NCI-H748 (cell line): ENCODE results near the gene ST6GALNAC6.

Experiments used
- DNase-seq: peaks from one replicate; lab custom pipeline; 2025; ENCODE audit not compliant: unreplicated experiment; lab: John Stamatoyannopoulos, UW

Gene ST6GALNAC6

DNA sequence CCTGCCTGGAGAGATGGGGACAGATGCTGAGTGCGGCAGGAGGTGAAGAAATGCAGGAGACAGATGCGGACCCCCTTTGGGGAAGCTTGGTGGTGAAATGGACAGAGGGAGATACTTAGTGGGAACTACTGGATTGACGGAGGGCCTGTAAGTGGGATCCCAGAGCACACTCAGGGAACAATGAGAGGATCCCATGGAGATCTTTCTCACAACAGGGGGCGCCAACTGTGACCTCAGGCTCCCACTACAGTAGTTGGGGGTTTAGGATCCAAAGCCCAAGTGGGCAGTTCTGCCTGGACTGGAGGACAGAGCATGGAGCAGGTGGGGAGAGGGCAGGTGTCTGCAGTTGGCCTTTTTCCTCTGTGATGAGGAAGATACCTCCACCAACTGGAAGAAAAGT is 34.8 kb upstream of the ST6GALNAC6 start:
- DNase-seq: no peak

DNA sequence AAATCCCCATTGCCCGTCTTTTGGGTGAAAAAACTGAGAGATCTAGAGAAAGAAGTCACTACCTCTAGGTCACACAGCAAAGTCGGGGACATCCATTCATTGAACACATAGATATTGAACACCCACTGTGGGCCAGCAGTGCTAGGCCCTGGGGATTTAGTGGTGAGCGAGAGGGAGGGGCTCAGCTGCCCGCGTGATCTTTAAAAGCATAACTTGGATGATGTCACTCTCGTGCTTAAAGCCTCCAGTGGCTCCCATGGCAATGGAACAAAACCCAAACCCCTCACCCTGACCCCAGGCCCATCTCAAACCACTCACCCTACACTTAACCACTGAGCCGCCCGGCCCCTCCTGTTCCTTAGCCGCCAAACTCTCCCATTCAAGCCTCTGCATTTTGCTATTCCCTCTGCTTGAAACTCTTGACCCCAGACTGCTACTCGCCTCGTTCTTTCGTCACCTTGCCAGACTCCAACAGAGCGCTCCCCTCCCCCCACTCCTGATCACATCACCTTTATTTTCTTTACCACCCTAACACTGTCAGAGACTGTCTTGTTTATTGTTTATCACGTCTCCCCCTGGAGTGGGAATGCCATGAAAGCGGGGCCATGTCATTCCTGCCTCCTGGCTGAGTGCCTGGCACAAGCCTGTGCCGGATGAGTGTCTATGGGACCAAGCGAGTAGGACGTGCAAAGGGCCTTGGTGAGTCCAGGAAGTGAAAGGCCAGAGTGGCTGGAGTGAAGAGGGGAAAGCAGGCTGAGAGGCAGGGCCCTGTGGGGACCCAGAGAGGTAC is 31.9 kb upstream of the ST6GALNAC6 start:
- DNase-seq: peak; percentile 67

DNA sequence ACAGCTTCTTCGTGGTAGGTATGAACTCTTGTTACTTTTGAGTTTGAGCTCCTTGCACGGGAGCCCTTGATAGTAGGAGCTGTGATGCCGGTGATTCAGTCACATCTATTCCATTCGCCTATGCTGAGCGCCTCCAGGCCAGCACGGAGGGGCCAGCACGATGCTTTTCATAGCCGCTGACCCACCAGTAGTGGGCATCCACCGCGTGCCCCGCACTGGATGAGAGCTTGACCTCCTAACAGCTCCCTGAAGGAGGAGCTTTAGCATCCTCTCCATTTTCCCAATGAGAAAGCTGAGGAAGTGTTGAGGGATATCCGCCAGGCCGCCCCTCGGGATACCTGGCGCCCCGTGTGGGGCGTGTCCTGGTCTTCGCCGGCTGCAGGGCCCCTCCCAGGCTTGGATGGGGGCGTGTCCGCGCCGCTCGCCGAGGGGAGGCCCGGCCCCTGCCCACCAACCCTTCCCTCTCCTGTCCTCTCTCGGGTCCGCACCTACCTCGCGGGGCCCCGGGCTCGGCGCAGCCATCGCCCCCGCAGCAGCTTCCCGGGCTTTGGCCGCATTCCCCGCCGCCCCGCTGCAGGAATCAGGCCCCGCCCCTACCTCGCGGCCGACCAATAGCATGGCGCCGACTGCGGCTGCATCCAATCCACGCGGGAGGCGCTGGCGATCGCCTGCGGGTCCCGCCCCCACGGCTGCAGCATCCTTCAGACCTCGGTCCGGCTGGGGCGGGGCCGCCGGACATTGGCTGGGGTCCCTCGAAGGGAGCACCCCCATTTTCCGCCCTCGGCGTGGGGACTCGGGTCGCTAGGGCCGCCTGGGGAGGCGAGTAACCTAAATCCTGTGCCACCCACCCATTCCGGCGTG is 31.1 kb upstream of the ST6GALNAC6 start, which contains the start of gene PIP5KL1:
TSS of gene PIP5KL1 (minus strand) at position 547 of the 861 bp plus-strand sequence. CDS start at position 522, 25 bp downstream.
- peak; percentile 92 for DNase-seq

GRCh38 chr9:127929625-127929979 is 30.2 kb upstream of the ST6GALNAC6 start:
- no peak for DNase-seq

- no peak for DNase-seq
Observed at GRCh38 chr9:127928676-127929624, 29.5 kb upstream of the ST6GALNAC6 start.

DNA sequence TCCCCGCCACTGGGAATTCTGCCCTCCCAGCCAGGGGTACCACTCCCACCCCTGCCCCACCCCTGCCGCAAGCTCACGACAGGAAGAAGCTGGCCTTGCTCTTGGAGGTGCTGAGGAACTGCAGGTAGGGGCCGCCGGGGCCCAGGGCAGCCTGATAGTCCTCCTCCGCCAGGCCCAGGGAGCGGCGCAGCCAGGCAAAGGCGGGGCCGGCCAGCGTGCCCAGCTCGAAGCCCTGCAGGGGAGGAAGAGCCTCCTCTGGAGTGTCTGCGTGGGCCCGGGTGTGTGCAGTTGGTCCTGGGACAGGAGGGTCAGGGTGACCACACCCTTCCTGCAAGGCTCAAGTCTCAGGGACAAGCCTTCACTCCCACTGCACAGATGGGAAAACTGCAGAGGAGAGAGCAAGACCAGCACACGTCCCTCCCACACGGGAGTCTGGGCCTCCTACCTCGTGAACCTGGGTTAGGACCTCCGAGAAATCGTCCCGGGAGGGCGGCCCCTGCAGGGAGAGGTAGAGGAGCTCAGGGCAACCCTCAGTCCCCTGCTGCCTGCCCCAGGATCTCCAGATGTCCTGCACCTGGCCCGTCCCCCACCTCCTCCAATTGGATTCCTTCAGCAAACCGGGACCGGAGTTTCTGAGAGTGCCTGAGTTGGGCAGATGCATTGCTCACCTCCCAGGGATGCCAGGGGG is 28.7 kb upstream of the ST6GALNAC6 start:
- DNase-seq: peak; percentile 75

DNA sequence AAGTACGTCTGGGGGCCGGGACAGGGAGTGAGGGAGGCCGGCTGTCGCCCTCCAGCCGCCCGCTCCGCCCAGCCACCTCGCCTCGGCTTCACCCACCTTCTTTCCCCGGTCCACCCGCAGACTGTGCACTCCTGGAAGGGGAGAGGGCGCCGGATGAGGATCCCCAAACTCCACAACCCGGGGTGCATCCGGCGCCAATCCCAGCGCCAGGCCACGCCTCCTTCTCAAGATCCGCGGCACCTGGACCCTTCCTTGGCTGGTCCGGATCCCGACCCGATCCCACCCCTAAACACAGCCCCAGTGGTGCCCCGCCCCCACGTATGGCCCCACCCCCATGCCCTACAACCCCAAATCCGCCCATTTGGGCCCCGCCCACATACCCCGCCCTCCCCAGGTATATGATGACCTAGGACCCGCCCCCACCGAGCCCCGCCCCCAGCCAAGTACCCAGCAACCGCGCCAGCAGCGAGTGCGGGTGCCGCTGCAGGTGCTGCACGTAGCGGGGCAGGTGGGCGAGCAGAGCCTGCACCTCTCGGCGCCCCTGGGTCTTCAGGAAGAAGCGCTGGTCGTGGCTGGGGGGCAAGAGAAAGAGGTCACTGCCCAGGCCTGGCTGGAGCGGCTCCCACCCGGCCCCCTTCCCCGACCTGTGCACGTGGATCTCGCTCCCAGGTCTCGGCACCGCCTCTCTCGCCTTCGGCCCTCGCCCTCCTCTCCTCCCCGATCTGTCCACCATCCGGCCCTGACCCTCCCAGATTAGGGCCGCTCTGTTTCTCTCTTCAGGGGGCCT is 28.0 kb upstream of the ST6GALNAC6 start:
- DNase-seq: peak; percentile 88

GRCh38 chr9:127926906-127927200 is 27.4 kb upstream of the ST6GALNAC6 start:
- DNase-seq: peak; percentile 67

DNA sequence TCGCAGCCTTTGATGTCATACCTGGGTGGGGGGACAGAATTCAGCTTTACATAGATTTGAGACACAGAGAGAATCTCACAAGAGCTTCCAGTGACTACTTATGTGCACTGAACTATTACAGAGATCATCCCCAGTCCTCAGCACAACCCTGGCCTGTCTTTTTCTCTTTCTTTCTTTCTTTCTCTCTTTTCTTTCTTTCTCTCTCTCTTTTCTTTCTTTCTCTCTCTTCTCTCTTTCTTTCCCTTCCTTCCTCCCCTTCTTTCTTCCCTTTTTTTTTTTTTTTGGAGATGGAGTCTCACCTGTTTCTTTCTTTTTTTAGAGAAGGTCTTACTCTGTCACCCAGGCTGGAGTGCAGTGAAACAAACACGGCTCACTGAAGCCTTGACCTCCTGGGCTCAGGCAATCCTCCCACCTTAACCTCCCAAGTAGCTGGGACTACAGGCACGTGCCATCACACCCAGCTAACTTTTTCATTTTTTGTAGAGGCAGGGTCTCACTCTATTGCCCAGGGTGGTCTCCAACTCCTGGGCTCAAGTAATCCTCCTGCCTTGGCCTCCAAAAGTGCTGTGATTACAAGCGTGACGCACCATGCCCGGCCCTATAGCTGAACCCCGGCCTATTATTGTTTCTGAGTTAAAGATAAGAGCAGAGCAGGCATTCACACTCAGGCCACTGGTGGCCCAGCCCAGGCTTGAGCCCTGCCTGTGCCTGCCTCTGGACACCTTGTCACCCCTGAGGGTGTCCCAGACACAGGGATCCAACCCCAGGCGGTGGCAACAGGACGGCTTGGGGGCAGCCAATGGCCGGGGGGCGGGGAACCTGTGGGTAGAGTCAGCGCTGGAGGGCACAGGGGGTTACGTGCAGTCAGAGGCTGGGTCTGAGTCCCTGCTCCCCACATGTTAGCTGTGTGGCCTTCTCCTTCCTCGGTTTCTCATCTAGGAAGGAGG is 26.8 kb upstream of the ST6GALNAC6 start:
- no peak for DNase-seq

GRCh38 chr9:127924736-127925444 is 25.5 kb upstream of the ST6GALNAC6 start:
- no peak for DNase-seq

DNA sequence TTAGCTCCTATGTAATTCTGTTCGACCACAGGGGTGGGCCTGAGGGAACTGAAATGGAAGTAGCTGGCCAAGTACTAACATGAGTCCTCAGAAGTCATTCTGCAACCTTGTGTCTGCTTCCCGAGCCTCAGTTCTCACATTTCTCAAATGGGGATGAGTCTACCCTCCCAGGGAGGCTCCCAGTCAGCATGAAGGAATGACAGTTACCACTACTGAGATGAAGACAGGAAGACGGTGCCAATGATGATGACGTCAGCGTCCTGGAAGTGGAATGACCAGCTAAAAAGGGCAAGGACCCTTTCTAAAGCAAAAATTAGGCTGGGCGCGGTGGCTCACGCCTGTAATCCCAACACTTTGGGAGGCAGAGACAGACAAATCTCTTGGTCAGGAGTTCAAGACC is 24.4 kb upstream of the ST6GALNAC6 start:
- no peak for DNase-seq

GRCh38 chr9:127923046-127923445 is 23.6 kb upstream of the ST6GALNAC6 start:
- DNase-seq: no peak

- peak; percentile 48 for DNase-seq
Observed at GRCh38 chr9:127921557-127922120, 22.2 kb upstream of the ST6GALNAC6 start.

DNA sequence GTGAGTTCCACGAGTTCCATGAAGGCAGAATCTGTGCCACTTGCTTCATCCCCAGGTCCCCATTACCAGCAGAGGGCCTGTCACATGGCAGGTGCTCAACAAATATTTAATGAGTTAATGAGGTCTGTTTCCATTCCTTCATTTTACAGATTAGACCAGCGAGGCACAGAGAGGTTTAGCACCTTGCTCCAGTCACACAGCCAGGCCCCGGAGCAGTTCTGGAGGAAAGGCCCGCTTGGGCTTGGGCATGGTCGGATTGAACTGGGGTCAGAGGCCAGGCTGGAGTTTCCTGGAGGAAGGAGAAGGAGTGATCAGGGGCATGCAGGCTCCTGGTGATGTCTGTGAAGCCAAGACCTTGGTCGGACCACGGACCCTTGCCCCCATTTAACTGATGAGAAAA is 21.4 kb upstream of the ST6GALNAC6 start:
- DNase-seq: no peak

GRCh38 chr9:127919253-127919815 is 19.9 kb upstream of the ST6GALNAC6 start:
- DNase-seq: no peak

DNA sequence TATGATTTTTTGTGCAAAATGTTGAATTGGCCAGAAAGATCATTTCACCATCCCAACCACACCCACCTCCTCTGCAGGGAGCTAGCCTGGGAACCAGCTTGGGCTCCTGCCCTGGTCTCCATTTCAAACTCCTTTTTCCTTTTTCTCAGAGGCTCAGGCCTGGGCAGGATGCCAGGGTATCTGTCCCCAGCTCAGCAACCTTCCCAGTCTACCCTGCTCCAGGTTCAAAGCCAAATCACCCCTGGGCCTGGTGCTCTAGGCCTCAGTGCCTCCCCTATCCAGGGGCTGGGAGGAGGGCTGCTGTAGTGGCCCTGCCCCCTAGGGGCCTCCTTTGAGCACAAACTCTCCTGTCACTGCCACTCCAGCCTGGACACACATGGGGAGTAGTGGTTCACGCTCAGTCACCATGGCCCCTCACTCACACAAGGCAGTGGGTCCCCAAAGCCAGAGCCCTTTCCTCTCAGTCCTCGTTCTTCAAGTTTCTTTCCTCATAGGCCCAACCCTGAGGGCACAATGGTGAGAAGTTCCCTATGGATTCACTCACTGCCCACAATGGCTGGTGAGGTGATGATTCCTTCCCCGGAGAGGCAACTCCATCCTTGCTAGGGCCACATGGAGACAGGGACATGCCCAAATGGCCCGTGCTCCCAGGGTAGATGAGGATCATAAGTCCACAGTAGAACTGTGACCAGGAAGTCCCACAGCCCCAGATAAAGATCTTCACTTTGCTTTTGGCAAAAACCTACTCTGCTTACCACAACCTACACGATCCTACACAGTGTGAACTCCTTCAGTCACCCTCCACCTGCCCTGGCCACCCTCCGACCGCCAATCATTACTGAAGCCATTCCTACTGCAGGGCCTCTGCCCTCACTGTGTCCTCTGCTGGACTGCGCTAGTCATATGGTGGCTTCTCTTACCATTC is 19.0 kb upstream of the ST6GALNAC6 start:
- DNase-seq: no peak
